Osteocyte (in vitro differentiated cells): Measurements from ENCODE around the gene GJA9. TPM values are rescaled to one million over a fixed set of nuclear protein-coding genes. Genes with fewer than 3 reads are reported as not detected.
A peak's percentile ranks its signal among the peaks of the same experiment; 100 is the strongest.
"Not testable (repeated sequence)": the region's sequence is repeated elsewhere in the genome, so short reads cannot be mapped to it uniquely, and the experiment has no call there.

Experiments
- DNase-seq: peaks from one replicate; pipeline ENCODE4 v3.0.0; 2021; ENCODE audit warnings: mixed read lengths; ENCODE audit not compliant: unreplicated experiment; ENCODE audit errors: extremely low spot score
- H3K27ac Mint-ChIP-seq: one replicate; pipeline ENCODE4 v1.8.0; 2021; ENCODE audit warnings: mild to moderate bottlenecking, mixed read lengths; ENCODE audit not compliant: unreplicated experiment
- H3K27me3 Mint-ChIP-seq: one replicate; pipeline ENCODE4 v1.8.0; 2021; ENCODE audit warnings: mixed read lengths; ENCODE audit not compliant: unreplicated experiment
- H3K36me3 Mint-ChIP-seq: one replicate; pipeline ENCODE4 v1.8.0; 2021; ENCODE audit warnings: mixed read lengths; ENCODE audit not compliant: unreplicated experiment
- H3K4me1 Mint-ChIP-seq: one replicate; pipeline ENCODE4 v1.8.0; 2021; ENCODE audit warnings: mixed read lengths; ENCODE audit not compliant: unreplicated experiment
- H3K4me3 Mint-ChIP-seq: one replicate; pipeline ENCODE4 v1.8.0; 2021; ENCODE audit warnings: mild to moderate bottlenecking, moderate library complexity, mixed read lengths; ENCODE audit not compliant: unreplicated experiment
- H3K9me3 Mint-ChIP-seq: one replicate; pipeline ENCODE4 v1.8.0; 2021; ENCODE audit warnings: mixed read lengths; ENCODE audit not compliant: unreplicated experiment
- CTCF ChIP-seq: fragments of 200-600 bp; sonication (generic); IDR thresholded peaks from 2 replicates; pipeline ENCODE4 v1.5.0; 2021; ENCODE audit warnings: antibody characterized with exemption, mild to moderate bottlenecking, moderate library complexity
- total RNA-seq: library from RNA; stranded (reverse); gene quantifications from 2 replicates; pipeline ENCODE4 v1.2.1, GENCODE V29; 2021

Gene GJA9
- total RNA-seq, 1 donor from 2014 or later: not detected

DNA sequence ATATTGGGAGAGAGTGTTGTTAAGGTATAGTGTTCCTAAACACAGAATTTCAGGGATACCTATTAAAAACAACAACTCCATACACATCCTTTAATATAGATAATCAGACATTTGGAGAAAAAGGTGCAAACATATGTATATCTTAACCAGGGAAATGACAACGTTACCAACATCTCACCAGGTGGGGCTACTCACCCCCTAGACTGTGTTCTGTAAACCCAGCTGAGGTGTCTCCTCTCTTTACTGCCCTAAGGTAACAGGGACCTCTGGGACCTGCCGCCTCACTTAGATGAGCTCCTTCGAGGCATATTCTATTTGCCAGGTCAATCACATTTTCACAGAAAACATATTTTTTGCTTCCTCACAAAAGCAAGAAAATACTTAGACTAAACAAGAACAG, 35.2 kb downstream of the GJA9 start:
- TF ChIP-seq CTCF: no peak
- Mint-ChIP-seq H3K9me3 (no peaks in the 10 kb centered on the region), H3K27me3 (no peaks in the 10 kb centered on the region), H3K27ac (no peak overlapping the region), H3K4me3 (no peak overlapping the region), H3K4me1 (peaks cover 9% of the 10 kb centered on the region), H3K36me3 (peaks cover 54% of the 10 kb centered on the region)
- no peak for DNase-seq

DNA sequence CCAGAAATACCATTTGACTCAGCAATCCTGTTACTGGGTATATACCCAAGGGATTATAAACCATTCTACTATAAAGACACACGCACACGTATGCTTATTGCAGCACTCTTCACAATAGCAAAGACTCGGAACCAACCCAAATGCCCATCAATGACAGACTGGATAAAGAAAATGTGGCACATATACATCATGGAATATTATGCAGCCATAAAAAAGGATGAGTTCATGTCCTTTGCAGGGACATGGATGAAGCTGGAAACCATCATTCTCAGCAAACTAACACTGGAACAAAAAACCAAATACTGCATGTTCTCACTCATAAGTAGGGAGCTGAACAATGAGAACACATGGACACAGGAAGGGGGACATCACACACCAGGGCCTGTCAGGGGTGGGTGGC, 36.3 kb downstream of the GJA9 start:
- H3K4me1 Mint-ChIP-seq, H3K27me3 Mint-ChIP-seq, H3K9me3 Mint-ChIP-seq, H3K4me3 Mint-ChIP-seq, H3K27ac Mint-ChIP-seq, DNase-seq: not testable (repeated sequence)
- peaks cover 51% of the 10 kb centered on the region for H3K36me3 Mint-ChIP-seq

GRCh38 chr1:38840281-38840680, 41.1 kb downstream of the GJA9 start:
- H3K27me3 Mint-ChIP-seq: no peaks in the 10 kb centered on the region
- peaks cover 9% of the 10 kb centered on the region for H3K4me1 Mint-ChIP-seq
- no peak for TF ChIP-seq CTCF
- H3K36me3 Mint-ChIP-seq: peaks cover 55% of the 10 kb centered on the region
- no peak for DNase-seq
- H3K4me3 Mint-ChIP-seq: no peak overlapping the region
- H3K27ac Mint-ChIP-seq: no peak overlapping the region
- H3K9me3 Mint-ChIP-seq: no peaks in the 10 kb centered on the region

GRCh38 chr1:38839363-38839762, 42.0 kb downstream of the GJA9 start:
- Mint-ChIP-seq H3K27ac (no peak overlapping the region), H3K36me3 (peaks cover 47% of the 10 kb centered on the region), H3K9me3 (no peaks in the 10 kb centered on the region), H3K4me3 (no peak overlapping the region), H3K4me1 (peaks cover 6% of the 10 kb centered on the region), H3K27me3 (no peaks in the 10 kb centered on the region)
- no peak for TF ChIP-seq CTCF
- DNase-seq: no peak

DNA sequence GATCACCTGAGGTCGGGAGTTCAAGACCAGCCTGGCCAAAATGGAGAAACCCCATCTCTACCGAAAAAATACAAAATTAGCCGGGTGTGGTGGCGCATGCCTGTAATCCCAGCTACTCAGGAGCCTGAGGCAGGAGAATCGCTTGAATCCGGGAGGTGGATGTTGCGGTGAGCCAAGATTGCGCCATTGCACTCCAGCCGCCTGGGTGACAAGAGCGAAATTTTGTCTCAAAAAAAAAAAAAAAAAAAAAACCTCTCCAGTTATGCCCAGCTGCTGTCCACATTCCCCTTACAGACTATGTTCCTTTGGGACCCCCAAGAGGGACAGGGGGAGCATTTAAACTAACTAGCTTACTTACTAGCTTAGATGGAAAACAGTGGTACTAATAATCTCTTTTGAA, 45.1 kb downstream of the GJA9 start:
- H3K9me3 Mint-ChIP-seq, H3K27ac Mint-ChIP-seq, DNase-seq, H3K4me1 Mint-ChIP-seq, H3K4me3 Mint-ChIP-seq: not testable (repeated sequence)
- peaks cover 27% of the 10 kb centered on the region for H3K36me3 Mint-ChIP-seq
- peaks cover 14% of the 10 kb centered on the region for H3K27me3 Mint-ChIP-seq

DNA sequence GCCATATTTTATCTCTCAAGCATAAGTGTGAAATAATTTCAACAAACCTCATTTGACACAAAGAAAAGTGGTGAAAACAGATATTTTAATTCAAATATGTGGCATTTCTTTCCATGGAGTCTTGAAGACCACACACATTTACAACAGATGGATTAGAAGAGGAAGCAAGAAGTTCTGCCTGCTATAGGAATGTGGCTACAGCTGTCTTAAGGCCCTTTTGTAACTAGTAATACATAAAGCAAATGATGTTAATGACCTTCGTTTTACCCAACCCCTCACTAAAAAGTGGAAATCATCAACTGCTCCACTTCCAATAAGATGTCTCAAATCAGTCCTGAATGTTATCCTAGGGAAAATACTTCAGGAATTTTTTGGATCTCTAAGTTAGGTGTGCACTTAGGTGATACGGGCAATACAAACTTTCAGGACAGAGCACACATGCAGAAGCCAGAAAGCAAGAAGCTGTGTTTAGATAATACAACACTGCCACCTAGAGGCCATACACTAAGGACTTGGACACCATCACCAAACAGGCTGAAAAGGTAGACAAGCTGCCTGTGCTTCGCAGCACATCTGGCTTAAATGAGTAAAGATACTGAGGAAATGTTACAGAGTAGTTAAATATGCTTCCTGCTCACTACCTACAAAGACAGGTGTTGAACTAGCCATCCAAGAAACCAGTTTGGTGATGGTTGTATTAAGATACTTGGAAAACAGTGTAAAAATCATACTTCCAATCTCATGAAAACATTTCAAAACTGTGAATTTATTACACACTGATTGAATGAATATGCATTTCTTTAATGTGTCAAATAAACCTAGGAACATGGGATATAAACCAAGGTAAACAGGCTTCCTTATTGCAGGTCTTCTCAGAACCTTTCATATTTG, 46.2 kb downstream of the GJA9 start:
- DNase-seq: no peak
- no peak overlapping the region for H3K4me3 Mint-ChIP-seq
- H3K9me3 Mint-ChIP-seq: no peaks in the 10 kb centered on the region
- H3K4me1 Mint-ChIP-seq: peaks cover 4% of the 10 kb centered on the region
- peak; percentile 89 for TF ChIP-seq CTCF
- H3K27ac Mint-ChIP-seq: no peak overlapping the region
- H3K27me3 Mint-ChIP-seq: peaks cover 21% of the 10 kb centered on the region
- peaks cover 22% of the 10 kb centered on the region for H3K36me3 Mint-ChIP-seq
